Daoy (cell line): ENCODE data around the gene RPL11. TPM values are rescaled to one million over a fixed set of nuclear protein-coding genes. Genes with fewer than 3 reads are reported as not detected.
"Not testable (repeated sequence)": the region's sequence is repeated elsewhere in the genome, so short reads cannot be mapped to it uniquely, and the experiment has no call there.

ENCODE experiments used
- DNase-seq: peaks from one replicate; pipeline ENCODE4 v3.0.0-alpha.2; 2015; ENCODE audit warnings: low read depth
- total RNA-seq: library from RNA; depleted of rRNA; stranded (reverse); fragments of >200 nt; shearing (Covaris generic); gene quantifications from 2 replicates; pipeline ENCODE4 v1.2.3, GENCODE V29; 2014; rRNA removed

The RPL11 gene
- total RNA-seq, 1 experiment from 2014 or later: 1,672 TPM

GRCh38 chr1:23732363-23733224 lies 41.0 kb downstream of the RPL11 start:
- DNase-seq: no peak

GRCh38 chr1:23733281-23733680 lies 41.7 kb downstream of the RPL11 start:
- DNase-seq: not testable (repeated sequence)

- no peak for DNase-seq
These were observed 45.0 kb downstream of the RPL11 start for GRCh38 chr1:23736437-23737134.

- no peak for DNase-seq
These were observed 50.0 kb downstream of the RPL11 start for GRCh38 chr1:23741609-23742008.

GRCh38 chr1:23742670-23743286 lies 51.2 kb downstream of the RPL11 start:
- DNase-seq: no peak

- peak; percentile 86 for DNase-seq
These were observed 51.9 kb downstream of the RPL11 start, which contains the start of gene ELOA for GRCh38 chr1:23743287-23744152. ELOA (plus strand) TSS chr1:23743471; CDS start chr1:23743504, 33 bp downstream.

- peak; percentile 14 for DNase-seq
These were observed 53.9 kb downstream of the RPL11 start for GRCh38 chr1:23745515-23745914.

Other genes with a start within 250 kb of the RPL11 start
- 5.7 and 9.1 TPM in 2 replicates for gene ASAP3, start 207.6 kb upstream of the RPL11 start, total RNA-seq
- gene E2F2, start 160.6 kb upstream of the RPL11 start, total RNA-seq: 9.9 and 37.1 TPM in 2 replicates
- 372 and 550 TPM in 2 replicates for gene ID3, start 132.3 kb upstream of the RPL11 start, total RNA-seq
- 83.0 and 85.5 TPM in 2 replicates for gene ELOA, start 51.7 kb downstream of the RPL11 start, total RNA-seq
- 131 TPM in 2 replicates for gene PITHD1, start 86.6 kb downstream of the RPL11 start, total RNA-seq
- gene LYPLA2, start 99.3 kb downstream of the RPL11 start, total RNA-seq: 103 and 113 TPM in 2 replicates
- gene GALE, start 108.9 kb downstream of the RPL11 start, total RNA-seq: 108 and 110 TPM in 2 replicates
- 20.5 and 27.0 TPM in 2 replicates for gene HMGCL, start 133.6 kb downstream of the RPL11 start, total RNA-seq
- gene FUCA1, start 176.5 kb downstream of the RPL11 start, total RNA-seq: 17.0 and 21.6 TPM in 2 replicates
- gene CNR2, start 221.6 kb downstream of the RPL11 start, total RNA-seq: not detected in 2 replicates